ENCODE results near the gene SLC12A9. TPM values are rescaled to one million over a fixed set of nuclear protein-coding genes. Genes with fewer than 3 reads are reported as not detected.
A peak's percentile ranks its signal among the peaks of the same experiment; 100 is the strongest.

Gene SLC12A9
- total RNA-seq, 2 donors from 2014 or later, result 20.0 to 25.2 TPM

GRCh38 chr7:100823140-100823525, 29.4 kb upstream of the SLC12A9 start:
- peaks cover 13% of the 10 kb centered on the region for H3K27me3 ChIP-seq (replicated peaks; ENCODE audit: insufficient read depth)
- H3K4me1 ChIP-seq (ENCODE audit: control insufficient read depth in 1 of 2, low read depth in 2 of 2), result peaks cover 0 to 19% of the 10 kb centered on the region in 2 donors
- TF ChIP-seq, protein P1, sequence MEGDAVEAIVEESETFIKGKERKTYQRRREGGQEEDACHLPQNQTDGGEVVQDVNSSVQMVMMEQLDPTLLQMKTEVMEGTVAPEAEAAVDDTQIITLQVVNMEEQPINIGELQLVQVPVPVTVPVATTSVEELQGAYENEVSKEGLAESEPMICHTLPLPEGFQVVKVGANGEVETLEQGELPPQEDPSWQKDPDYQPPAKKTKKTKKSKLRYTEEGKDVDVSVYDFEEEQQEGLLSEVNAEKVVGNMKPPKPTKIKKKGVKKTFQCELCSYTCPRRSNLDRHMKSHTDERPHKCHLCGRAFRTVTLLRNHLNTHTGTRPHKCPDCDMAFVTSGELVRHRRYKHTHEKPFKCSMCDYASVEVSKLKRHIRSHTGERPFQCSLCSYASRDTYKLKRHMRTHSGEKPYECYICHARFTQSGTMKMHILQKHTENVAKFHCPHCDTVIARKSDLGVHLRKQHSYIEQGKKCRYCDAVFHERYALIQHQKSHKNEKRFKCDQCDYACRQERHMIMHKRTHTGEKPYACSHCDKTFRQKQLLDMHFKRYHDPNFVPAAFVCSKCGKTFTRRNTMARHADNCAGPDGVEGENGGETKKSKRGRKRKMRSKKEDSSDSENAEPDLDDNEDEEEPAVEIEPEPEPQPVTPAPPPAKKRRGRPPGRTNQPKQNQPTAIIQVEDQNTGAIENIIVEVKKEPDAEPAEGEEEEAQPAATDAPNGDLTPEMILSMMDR (IDR thresholded peaks at IDR 0.05), result no peak
- H3K4me3 ChIP-seq, result no peak overlapping the region
- DNase-seq (ENCODE audit: low spot score) (no peak), ATAC-seq (ENCODE audit: insufficient number of reproducible peaks, low FRiP score, low read depth) (no peak)
- no peaks in the 10 kb centered on the region for H3K36me3 ChIP-seq
- H3K27ac ChIP-seq, result no peak overlapping the region
- no peaks in the 10 kb centered on the region for H3K9me3 ChIP-seq

- TF ChIP-seq, protein P1 (IDR thresholded peaks at IDR 0.05), result no peak
- peaks cover 16% of the 10 kb centered on the region for H3K27me3 ChIP-seq (replicated peaks; ENCODE audit: insufficient read depth)
- ATAC-seq (ENCODE audit: insufficient number of reproducible peaks, low FRiP score, low read depth) (no peak), DNase-seq (ENCODE audit: low spot score) (no peak)
- peaks cover 0 to 19% of the 10 kb centered on the region in 2 donors for H3K4me1 ChIP-seq (ENCODE audit: control insufficient read depth in 1 of 2, low read depth in 2 of 2)
- no peak overlapping the region for H3K27ac ChIP-seq
- H3K9me3 ChIP-seq, result no peaks in the 10 kb centered on the region
- no peak overlapping the region for H3K4me3 ChIP-seq
- no peaks in the 10 kb centered on the region for H3K36me3 ChIP-seq
These were observed 29.0 kb upstream of the SLC12A9 start for GRCh38 chr7:100823534-100823933.

- DNase-seq (ENCODE audit: low spot score) (no peak), ATAC-seq (ENCODE audit: insufficient number of reproducible peaks, low FRiP score, low read depth) (no peak)
- TF ChIP-seq, protein P1 (IDR thresholded peaks at IDR 0.05), result no peak
- Histone ChIP-seq H3K4me3 (peak overlapping the region; percentile 71), H3K4me1 (ENCODE audit: control insufficient read depth in 1 of 2, low read depth in 2 of 2) (peaks cover 0 to 19% of the 10 kb centered on the region in 2 donors), H3K36me3 (no peaks in the 10 kb centered on the region), H3K9me3 (no peaks in the 10 kb centered on the region), H3K27me3 (replicated peaks; ENCODE audit: insufficient read depth) (peaks cover 18% of the 10 kb centered on the region), H3K27ac (no peak overlapping the region)
These were observed 27.9 kb upstream of the SLC12A9 start for GRCh38 chr7:100824499-100825214.

GRCh38 chr7:100825215-100825671, 27.3 kb upstream of the SLC12A9 start:
- Histone ChIP-seq H3K4me3 (peak overlapping the region; percentile 71), H3K27me3 (replicated peaks; ENCODE audit: insufficient read depth) (peaks cover 18% of the 10 kb centered on the region), H3K9me3 (no peaks in the 10 kb centered on the region), H3K36me3 (no peaks in the 10 kb centered on the region), H3K27ac (no peak overlapping the region), H3K4me1 (ENCODE audit: control insufficient read depth in 1 of 2, low read depth in 2 of 2) (peaks cover 0 to 19% of the 10 kb centered on the region in 2 donors)
- no peak for DNase-seq (ENCODE audit: low spot score)
- ATAC-seq (ENCODE audit: insufficient number of reproducible peaks, low FRiP score, low read depth), result no peak
- TF ChIP-seq, protein P1 (IDR thresholded peaks at IDR 0.05), result no peak

GRCh38 chr7:100825751-100826513, 26.6 kb upstream of the SLC12A9 start:
- DNase-seq (ENCODE audit: low spot score) (no peak), ATAC-seq (ENCODE audit: insufficient number of reproducible peaks, low FRiP score, low read depth) (no peak)
- Histone ChIP-seq H3K36me3 (no peaks in the 10 kb centered on the region), H3K4me1 (ENCODE audit: control insufficient read depth in 1 of 2, low read depth in 2 of 2) (peaks cover 0 to 19% of the 10 kb centered on the region in 2 donors), H3K27me3 (replicated peaks; ENCODE audit: insufficient read depth) (peaks cover 18% of the 10 kb centered on the region), H3K27ac (no peak overlapping the region), H3K9me3 (no peaks in the 10 kb centered on the region), H3K4me3 (peak overlapping the region; percentile 71)
- TF ChIP-seq, protein P1 (IDR thresholded peaks at IDR 0.05), result no peak

Data from thoracic aorta (tissue), 2 donors.